Endometrial microvascular endothelial cells (primary cell): ENCODE data around the gene MARCHF9. TPM values are rescaled to one million over a fixed set of nuclear protein-coding genes. Genes with fewer than 3 reads are reported as not detected.
"Not testable (repeated sequence)": the region's sequence is repeated elsewhere in the genome, so short reads cannot be mapped to it uniquely, and the experiment has no call there.

ENCODE experiments used
- in situ Hi-C: cut with HindIII; loops from 2 replicates; pipeline ENCODE4 v1.10.0; 2017; ENCODE audit warnings: low sequenced_read_pairs, low pct_unique_long_range_greater_than_20kb; ENCODE audit errors: inconsistent ontology term
- total RNA-seq: library from RNA; depleted of rRNA; stranded (reverse); fragments of >200 nt; gene quantifications from one replicate; pipeline ENCODE4 v1.2.3, GENCODE V29; 2015; ENCODE audit errors: inconsistent ontology term

The MARCHF9 gene, protein sequence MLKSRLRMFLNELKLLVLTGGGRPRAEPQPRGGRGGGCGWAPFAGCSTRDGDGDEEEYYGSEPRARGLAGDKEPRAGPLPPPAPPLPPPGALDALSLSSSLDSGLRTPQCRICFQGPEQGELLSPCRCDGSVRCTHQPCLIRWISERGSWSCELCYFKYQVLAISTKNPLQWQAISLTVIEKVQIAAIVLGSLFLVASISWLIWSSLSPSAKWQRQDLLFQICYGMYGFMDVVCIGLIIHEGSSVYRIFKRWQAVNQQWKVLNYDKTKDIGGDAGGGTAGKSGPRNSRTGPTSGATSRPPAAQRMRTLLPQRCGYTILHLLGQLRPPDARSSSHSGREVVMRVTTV
- 0.37 TPM for total RNA-seq

DNA sequence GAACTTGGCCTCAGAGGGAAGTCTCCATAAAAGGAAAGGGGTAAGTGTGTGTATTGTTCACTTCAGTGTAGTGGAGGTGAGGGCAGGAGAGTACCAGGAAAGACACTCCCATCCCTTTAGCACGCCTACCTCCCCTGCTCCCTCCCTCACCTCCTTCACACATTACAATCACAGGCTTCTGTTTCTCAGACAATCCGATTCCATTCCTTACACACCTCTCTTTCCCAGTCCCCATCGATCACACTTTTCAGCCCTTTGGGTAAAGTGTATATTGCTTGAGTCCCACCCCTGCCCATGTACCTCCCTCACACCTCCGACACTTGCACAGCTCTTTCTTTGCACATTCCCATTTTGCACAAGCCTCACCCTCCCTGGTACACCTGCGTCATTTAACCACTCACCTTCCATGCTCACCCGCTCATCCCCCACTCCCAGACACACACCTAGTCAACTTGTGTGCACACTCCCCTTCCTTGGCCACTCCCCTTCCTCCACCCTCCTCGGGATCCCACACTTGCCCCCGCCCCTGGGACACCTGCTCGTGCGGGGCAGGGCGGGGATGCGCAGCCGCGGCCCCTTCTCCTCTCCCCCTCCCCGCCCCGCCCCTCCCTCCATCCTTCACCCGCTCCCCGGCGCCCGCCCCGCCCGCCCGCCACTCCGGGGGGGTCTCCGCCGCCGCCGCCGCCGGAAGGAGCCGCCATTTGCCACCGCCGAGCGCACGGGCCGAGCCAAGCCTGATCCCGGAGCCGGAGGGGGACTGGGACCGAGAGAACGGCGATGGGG, at the start of gene MARCHF9:
TSS of gene MARCHF9 (plus strand) at position 693 of the 783 bp plus-strand sequence. CDS start 426 bp downstream, outside the sequence.
- in situ Hi-C loops = no loop called here

DNA sequence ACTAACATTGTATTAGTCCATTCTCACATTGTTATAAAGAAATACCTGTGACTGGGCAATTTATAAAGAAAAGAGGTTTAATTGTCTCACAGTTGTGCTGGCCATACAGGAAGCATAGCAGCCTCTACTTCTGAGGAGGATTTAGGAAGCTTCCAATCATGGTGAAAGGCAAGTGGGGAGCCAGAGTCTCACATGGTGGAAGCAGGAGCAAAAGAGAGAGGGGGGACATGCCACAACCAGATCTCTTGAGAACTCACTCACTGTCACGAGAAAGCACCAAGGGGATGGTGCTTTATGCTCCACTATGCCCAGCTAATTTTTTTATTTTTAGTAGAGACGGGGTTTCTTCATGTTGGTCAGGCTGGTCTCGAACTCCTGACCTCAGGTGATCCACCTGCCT, 47.7 kb upstream of the MARCHF9 start:
- in situ Hi-C loops = no loop called here

DNA sequence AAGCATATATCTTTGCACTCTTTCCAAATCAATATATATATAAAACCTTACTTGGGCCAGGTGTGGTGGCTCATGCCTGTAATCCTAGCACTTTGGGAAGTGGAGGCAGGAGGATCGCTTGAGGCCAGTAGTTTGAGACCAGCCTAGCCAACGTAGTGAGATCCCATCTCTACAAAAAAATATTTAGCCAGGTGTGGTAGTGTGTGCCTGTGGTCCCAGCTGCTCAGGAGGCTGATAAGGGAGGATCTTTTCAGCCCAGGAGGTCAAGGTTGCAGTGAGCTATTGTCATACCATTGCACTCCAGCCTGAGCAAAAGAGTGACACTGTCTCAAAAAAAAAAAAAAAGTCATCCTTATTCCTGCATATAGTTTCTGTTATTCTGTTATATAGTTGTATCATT, 46.6 kb upstream of the MARCHF9 start:
- in situ Hi-C loops = no loop called here

DNA sequence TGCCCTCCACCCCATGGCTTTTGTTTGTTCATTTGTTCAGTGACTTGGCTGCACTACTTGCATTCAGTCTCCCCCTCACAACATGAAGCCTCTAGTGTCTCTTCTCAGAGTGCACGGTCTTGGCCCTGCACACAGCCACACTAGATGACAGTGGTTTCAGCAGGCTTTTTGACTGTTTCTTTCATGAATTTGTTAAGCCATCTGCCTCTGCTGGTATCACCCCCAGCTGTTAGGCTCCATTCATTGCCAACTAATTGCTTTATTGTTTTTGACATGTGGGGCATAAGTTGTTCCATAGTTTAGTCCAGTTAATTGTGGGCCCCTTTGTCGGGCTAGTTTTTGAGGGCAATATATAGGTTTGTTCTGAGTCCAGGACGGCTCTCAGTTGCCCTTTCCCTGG, 42.2 kb upstream of the MARCHF9 start:
- in situ Hi-C loops = no loop called here

- in situ Hi-C loops = no loop called here
Measured at GRCh38 chr12:57713209-57713608, 41.7 kb upstream of the MARCHF9 start.

DNA sequence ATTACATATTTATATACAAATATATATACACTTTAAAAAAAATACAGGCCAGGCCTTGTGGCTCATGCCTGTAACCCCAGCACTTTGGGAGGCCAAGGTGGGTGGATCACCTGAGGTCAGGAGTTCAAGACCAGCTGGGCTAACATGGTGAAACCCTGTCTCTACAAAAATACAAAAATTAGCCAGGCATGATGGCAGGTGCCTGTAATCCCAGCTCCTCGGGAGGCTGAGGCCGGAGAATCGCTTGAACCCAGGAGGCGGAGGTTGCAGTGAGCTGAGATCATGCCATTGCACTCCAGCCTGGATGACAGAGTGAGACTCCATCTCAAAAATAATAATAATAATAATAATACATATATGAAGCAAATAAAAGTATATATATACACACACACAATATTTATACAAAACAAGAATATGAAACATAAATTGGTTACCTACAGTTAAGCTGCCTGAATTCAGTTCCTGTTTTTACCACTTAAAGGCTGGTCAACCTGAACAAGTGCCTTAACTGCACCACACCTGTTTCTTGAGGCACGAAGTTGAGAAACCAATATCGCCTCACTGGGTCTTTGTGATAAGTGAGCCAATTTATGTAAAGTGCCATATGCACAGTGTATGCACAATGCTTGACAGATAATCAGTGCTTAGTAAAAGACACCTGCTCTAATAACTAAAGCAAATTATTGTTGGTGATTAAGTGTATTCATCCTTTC, 39.7 kb upstream of the MARCHF9 start:
- in situ Hi-C loops = not testable (repeated sequence)

DNA sequence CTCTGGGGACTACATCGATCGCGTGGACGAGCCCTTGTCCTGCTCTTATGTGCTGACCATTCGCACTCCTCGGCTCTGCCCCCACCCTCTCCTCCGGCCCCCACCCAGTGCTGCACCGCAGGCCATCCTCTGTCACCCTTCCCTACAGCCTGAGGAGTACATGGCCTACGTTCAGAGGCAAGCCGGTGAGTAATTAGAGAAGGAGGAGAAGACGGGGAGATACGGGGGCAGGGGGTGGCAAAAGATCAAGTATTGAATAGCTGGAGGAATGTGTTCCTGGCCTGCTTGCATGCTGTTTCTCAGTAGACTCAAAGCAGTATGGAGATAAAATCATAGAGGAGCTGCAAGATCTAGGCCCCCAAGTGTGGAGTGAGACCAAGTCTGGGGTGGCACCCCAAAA, 39.1 kb upstream of the MARCHF9 start:
- in situ Hi-C loops = no loop called here

- in situ Hi-C loops = no loop called here
Measured at GRCh38 chr12:57716305-57716704, 38.6 kb upstream of the MARCHF9 start.

DNA sequence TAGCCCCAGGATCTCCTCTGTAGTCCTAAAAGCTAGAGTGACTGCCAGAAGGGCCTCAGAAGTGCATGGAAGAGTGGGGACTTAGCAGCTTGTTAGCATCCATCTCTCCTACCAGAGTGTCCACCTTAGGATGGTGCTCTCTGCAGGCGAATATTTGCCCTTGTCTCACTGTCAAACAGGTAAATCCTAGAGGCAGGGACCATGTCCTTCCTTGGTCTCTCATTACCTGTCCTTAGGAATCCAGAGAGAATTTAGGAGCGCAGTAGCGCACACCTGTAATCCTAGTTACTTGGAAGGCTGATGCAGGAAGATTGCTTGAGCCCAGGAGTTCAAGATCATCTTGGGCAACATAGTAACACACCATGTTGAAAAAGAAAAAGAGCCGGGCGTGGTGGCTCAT, 37.8 kb upstream of the MARCHF9 start:
- in situ Hi-C loops = no loop called here

DNA sequence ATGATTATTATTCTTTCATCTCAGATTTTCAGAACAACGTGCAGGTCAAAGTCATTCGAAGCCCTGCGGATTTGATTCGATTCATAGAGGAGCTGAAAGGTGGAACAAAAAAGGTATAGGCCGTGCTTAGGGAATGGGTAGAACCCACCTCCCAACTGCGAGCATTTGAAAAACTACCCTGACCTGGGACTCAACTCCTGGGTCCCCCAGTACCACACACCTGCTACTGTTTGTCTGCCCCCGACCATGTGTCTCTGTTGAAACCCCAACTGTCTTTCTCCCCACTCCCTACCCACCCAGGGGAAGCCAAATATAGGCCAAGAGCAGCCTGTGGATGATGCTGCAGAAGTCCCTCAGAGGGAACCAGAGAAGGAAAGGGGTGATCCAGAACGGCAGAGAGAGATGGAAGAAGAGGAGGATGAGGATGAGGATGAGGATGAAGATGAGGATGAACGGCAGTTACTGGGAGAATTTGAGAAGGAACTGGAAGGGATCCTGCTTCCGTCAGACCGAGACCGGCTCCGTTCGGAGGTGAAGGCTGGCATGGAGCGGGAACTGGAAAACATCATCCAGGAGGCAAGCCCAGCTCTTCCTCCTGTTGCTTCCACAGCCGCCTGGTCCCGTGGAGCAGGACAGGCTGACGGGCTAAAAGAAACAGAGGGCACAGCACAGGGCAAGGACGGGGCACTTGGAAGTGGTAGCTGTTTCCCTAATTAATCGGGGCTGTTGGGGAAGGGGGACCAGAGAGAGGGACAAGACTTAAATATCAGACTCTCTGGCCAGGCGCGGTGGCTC, 36.9 kb upstream of the MARCHF9 start:
- in situ Hi-C loops = no loop called here

GRCh38 chr12:57718641-57719528, 36.0 kb upstream of the MARCHF9 start:
- in situ Hi-C loops = no loop called here

DNA sequence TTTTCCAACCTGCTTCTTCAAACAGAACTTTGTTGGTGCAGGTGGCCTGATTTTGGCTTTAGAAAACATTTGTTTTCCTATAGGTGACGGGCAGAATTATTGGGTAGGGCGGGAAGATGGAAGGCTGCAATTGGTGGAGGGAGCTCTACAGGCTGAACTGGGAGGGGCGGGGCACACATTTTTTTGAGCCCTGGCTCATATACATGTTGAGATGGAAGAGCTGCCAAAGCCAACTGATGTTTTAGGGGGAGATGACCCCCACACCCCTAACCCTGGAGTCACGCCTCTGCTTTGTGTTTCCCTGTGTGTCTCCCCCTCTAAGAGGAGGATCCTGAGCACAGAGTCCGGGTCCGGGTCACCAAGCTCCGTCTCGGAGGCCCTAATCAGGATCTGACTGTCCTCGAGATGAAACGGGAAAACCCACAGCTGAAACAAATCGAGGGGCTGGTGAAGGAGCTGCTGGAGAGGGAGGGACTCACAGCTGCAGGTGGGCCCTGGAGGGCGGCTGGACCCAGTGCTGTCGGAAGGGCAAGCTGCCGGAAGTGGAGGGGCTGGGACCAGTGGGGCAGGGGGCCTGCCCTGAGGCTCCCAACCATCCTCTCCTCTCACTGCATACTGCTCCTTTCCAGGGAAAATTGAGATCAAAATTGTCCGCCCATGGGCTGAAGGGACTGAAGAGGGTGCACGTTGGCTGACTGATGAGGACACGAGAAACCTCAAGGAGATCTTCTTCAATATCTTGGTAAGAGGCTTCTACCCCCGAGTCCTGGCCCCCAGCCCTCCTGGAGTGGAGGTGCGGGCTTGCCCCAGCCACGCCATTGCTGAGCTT, 34.9 kb upstream of the MARCHF9 start:
- in situ Hi-C loops = no loop called here

DNA sequence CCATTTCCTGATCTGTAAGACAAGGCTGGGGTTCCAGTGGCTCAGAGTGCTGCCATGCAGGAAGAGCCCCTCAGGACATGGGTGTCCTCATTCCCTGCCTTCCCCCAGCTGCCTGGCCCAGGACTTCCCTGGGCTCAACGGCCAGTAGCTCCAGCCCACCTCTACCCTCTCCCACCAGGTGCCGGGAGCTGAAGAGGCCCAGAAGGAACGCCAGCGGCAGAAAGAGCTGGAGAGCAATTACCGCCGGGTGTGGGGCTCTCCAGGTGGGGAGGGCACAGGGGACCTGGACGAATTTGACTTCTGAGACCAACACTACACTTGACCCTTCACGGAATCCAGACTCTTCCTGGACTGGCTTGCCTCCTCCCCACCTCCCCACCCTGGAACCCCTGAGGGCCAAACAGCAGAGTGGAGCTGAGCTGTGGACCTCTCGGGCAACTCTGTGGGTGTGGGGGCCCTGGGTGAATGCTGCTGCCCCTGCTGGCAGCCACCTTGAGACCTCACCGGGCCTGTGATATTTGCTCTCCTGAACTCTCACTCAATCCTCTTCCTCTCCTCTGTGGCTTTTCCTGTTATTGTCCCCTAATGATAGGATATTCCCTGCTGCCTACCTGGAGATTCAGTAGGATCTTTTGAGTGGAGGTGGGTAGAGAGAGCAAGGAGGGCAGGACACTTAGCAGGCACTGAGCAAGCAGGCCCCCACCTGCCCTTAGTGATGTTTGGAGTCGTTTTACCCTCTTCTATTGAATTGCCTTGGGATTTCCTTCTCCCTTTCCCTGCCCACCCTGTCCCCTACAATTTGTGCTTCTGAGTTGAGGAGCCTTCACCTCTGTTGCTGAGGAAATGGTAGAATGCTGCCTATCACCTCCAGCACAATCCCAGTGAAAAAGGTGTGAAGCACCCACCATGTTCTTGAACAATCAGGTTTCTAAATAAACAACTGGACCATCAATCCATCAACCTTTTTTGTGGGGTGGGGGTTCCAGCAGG, 34.0 kb upstream of the MARCHF9 start:
- in situ Hi-C loops = no loop called here

- in situ Hi-C loops = not testable (repeated sequence)
Measured at GRCh38 chr12:57721846-57722608, 32.9 kb upstream of the MARCHF9 start.
